Measurements from ENCODE around the gene MRTFB. TPM values are rescaled to one million over a fixed set of nuclear protein-coding genes. Genes with fewer than 3 reads are reported as not detected.

The MRTFB gene
- total and polyA plus RNA-seq, 11 donors, result 8.0 to 38.3 (median 25.3) TPM

DNA sequence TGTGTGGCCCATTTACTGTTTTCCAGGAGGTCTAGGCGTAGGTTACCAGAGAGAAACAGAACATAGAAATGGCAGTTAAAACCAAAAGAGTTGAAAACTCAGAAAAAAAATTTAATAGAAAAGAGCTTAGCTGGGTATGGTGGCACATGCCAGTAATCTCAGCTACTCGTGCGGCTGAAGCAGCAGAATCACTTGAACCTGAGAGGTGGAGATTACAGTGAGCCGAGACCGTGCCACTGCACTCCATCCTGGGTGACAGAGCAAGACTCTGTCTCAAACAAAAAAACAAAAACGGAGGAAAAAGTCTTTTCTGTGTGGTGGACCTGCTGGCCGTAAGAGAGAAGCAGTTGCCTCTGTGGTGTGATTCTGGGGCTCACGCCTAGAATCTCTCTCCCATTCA, 35.8 kb downstream of the MRTFB start:
- H3K27ac ChIP-seq, result no peak overlapping the region

DNA sequence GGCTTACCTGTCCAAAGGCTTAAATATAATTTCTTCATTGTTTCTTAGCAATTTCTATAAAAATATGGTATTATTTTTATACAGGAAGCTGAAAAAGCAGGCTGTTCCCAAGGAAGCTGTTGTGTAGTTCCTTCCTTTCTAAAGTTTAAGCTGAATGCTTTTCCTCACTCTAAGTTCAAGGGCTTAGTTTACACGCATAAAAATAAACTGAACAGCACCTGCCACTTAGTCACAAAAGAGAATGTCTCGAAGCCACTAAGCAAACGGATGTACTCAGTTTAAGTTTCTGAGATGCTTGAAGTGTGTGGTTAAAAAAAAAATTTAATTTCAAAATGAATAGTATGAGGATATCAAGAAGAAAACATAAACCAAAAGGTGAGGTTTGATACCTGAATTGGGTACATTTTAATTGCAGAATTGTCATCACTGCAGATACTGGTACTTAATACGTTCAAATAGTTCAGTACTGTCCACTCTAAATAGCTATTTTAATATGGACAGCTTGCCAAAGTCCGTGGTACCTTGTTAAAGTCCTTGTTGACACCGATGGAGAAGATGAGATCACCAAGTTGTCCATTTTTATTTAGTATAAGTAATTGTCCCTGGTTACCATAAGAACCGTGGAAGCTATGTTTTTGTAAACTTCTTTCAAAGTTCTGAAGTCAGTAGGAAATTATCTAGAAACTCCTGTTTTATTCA, 38.1 kb downstream of the MRTFB start:
- Histone ChIP-seq H3K4me1 (peaks cover 0 to 92% (median 55%) of the 10 kb centered on the region in 12 donors), H3K9me3 (no peaks in the 10 kb centered on the region), H3K4me3 (no peak overlapping the region), H3K27me3 (no peaks in the 10 kb centered on the region), H3K27ac (peak overlapping the region in 7 of 12 donors; percentile 2 to 56 (median 19)), H3K36me3 (no peaks in the 10 kb centered on the region)
- DNase-seq (no peak), ATAC-seq (peak in 1 of 4 donors; percentile 47)
- WGBS, 4 donors, result 39 to 46% (median 41%) methylated on average over 7 of the region's 7 CpGs
- TF ChIP-seq, protein P1, sequence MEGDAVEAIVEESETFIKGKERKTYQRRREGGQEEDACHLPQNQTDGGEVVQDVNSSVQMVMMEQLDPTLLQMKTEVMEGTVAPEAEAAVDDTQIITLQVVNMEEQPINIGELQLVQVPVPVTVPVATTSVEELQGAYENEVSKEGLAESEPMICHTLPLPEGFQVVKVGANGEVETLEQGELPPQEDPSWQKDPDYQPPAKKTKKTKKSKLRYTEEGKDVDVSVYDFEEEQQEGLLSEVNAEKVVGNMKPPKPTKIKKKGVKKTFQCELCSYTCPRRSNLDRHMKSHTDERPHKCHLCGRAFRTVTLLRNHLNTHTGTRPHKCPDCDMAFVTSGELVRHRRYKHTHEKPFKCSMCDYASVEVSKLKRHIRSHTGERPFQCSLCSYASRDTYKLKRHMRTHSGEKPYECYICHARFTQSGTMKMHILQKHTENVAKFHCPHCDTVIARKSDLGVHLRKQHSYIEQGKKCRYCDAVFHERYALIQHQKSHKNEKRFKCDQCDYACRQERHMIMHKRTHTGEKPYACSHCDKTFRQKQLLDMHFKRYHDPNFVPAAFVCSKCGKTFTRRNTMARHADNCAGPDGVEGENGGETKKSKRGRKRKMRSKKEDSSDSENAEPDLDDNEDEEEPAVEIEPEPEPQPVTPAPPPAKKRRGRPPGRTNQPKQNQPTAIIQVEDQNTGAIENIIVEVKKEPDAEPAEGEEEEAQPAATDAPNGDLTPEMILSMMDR (IDR thresholded peaks at IDR 0.05), result no peak
- no peak for TF ChIP-seq POLR2A (IDR thresholded peaks at IDR 0.05)
- intact Hi-C loops (cut with DNase I), result loop anchor here in 1 of 10 donors (10.0 kb wide), 1 partner anchor 66 kb away; no protein-coding TSS in a partner anchor

More for the DNA sequence above, 35.8 kb downstream of the MRTFB start:
- Histone ChIP-seq H3K4me3 (no peak overlapping the region), H3K9me3 (no peaks in the 10 kb centered on the region), H3K27me3 (no peaks in the 10 kb centered on the region), H3K4me1 (peaks cover 0 to 92% (median 58%) of the 10 kb centered on the region in 12 donors), H3K36me3 (no peaks in the 10 kb centered on the region)
- 66 to 73% (median 70%) methylated on average over 8 of the region's 8 CpGs for WGBS, 4 donors
- ATAC-seq (no peak), DNase-seq (no peak)
- intact Hi-C loops (cut with DNase I), result loop anchor here in 1 of 10 donors (10.0 kb wide), 1 partner anchor 68 kb away; no protein-coding TSS in a partner anchor
- TF ChIP-seq, protein P1 (IDR thresholded peaks at IDR 0.05), result no peak
- TF ChIP-seq POLR2A (IDR thresholded peaks at IDR 0.05), result no peak

DNA sequence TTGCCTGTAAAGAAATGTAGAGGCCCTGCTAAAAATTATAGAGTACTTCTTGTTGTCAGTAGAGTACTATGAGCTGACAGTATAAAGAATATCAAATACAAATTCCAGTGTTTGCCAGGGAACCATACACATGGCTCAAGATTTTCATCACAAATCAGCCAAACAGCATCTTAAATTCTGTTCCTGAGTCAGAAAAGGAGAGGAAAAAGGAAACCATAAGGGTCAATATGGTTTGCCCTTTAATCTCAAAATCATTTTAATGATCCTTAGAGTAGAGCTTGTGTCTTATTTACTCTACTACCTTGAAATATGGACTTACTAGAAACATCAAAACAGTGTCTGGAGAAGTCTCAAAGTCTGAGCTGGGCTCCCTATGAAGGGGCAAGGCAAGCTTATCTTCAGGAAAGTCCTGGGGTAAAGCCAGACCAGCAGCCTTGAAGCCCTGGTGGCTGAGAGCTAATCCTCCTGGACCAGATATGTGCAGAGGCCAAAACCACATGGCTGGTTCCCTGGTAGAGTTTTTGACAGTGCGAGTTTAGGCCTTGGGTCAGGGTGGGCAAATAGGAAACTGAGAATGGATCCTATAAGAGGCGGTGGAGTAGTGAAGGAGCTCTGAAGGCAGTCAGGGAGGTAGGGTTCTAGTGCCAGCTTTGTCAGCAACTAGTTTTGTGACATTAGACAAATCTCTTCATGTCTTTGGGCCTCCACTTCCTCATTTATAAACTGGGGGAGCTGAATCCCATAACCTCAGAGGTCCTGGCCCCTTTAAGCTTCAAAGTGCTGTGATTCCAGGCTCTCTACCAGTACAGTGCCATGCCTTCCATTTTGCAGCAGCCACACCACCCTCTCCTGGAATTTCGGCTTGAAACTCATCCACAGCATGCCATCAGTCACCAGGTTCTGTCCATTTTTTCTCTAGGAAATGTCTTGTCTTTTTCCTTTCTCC, 38.9 kb downstream of the MRTFB start:
- H3K4me3 ChIP-seq, result no peak overlapping the region
- ATAC-seq (no peak), DNase-seq (no peak)
- TF ChIP-seq, protein P1 (IDR thresholded peaks at IDR 0.05), result no peak
- TF ChIP-seq POLR2A (IDR thresholded peaks at IDR 0.05), result no peak
- intact Hi-C loops (cut with DNase I), result loop anchor here in 1 of 10 donors (10.0 kb wide), 1 partner anchor 65 kb away; no protein-coding TSS in a partner anchor
- H3K27me3 ChIP-seq, result no peaks in the 10 kb centered on the region
- no peaks in the 10 kb centered on the region for H3K36me3 ChIP-seq
- peak overlapping the region in 8 of 12 donors; percentile 2 to 56 (median 11) for H3K27ac ChIP-seq
- H3K9me3 ChIP-seq, result no peaks in the 10 kb centered on the region
- 83 to 95% (median 94%) methylated on average over 3 of the region's 3 CpGs for WGBS, 4 donors
- H3K4me1 ChIP-seq, result peaks cover 0 to 95% (median 60%) of the 10 kb centered on the region in 12 donors
